GOT3 (cell line): ENCODE measurements around the gene TMOD2.

Experiments used
- DNase-seq: peaks from one replicate; lab custom pipeline; 2025; ENCODE audit warnings: mixed read lengths; lab: John Stamatoyannopoulos, UW

The TMOD2 gene

GRCh38 chr15:51856714-51857380 lies 105.5 kb downstream of the TMOD2 start:
- DNase-seq = no peak

- no peak for DNase-seq
These were observed 110.4 kb downstream of the TMOD2 start for GRCh38 chr15:51861557-51862359.

- no peak for DNase-seq
These were observed 111.7 kb downstream of the TMOD2 start for GRCh38 chr15:51863131-51863530.

GRCh38 chr15:51864408-51865056 lies 113.1 kb downstream of the TMOD2 start:
- DNase-seq = no peak

GRCh38 chr15:51865317-51865716 lies 113.9 kb downstream of the TMOD2 start:
- no peak for DNase-seq
